LoVo (cell line): ENCODE data around the gene GSG1L.

Experiments
- DNase-seq: peaks from one replicate; pipeline ENCODE4 v3.0.0-alpha.2; 2016; ENCODE audit warnings: low spot score

The GSG1L gene

DNA sequence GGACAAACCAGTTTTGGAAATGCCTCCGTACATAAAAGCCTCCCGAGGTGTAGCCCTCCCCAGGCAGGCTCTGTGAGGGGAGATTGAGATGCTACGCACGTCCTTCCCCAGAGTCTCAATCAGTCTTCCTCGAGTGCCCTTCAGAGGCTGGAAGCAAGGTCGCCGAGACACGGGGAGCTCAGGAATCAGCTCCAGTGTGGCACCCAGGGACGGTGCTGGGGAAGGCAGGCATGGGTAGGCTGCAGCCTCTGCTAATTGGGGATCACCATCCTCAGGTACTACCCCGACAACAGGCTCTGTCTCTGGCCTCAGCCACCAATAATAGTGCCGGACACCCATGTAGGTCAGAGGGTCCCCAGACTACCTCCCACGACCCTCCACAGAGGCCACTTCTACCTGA, 28.1 kb upstream of the GSG1L start:
- no peak for DNase-seq

DNA sequence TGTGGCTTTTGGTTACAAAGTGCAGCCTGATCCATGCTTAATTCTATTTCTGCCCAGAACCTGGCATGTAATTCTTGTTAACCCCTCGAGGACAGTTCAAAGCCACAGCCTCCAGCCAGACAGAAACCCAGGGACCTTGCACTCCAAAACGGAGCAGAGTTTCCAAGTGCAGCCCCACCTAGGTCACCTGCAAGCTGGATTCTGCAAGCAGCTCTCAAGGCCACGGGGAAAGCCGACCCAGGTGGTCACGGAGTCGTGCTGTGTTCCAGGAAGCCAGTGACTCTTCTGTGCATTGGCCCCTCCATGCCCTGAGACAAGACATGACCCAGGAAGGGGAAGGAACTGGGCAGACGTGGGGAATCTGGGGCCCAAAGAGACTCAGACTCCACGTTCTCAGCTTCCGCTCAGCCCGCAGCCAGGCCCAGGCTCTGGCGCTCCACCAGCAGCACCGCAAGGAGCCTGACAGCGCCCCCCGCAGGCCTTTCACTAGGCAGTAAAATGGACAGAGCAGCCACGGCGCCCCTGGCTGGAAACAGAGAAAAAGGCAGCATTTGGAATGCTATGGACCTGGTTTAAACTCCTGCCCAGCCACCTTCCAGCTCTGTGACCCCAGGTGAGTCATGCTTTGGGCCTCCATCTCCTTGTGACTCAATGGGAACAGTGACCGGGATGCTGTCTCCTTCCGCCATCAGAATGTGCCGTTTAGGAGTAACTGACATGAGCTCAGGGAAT, 27.3 kb upstream of the GSG1L start:
- no peak for DNase-seq

- no peak for DNase-seq
Measured at GRCh38 chr16:28089992-28090365, 26.5 kb upstream of the GSG1L start.

DNA sequence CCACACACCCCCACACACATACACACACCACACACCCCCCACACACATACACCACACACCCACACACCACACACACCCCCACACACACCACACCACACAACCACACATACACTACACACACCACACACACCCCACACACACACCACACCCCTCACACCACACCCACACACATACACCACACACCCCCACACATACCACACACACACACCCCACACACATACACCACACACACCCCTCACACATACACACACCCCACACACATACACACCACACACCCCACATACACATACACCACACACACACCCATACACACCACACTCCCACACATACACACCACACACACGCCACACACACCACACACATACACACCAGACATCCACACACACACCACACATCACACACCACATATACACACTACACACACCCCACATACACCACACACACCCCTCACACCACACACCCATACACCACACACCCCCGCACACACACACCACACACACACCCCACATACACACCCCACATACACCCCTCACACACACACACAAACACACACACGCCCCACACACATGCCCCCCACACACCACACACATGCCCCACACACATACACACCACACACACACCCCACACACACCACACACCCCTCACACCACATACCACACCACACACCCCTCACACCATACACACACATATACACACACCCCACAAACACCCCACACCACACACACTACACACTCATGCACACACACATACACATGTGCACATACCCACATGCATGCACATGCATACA, 25.9 kb upstream of the GSG1L start:
- DNase-seq: no peak

GRCh38 chr16:28087675-28088300, 24.3 kb upstream of the GSG1L start:
- DNase-seq: no peak

- no peak for DNase-seq
Measured at GRCh38 chr16:28087140-28087660, 23.7 kb upstream of the GSG1L start.

DNA sequence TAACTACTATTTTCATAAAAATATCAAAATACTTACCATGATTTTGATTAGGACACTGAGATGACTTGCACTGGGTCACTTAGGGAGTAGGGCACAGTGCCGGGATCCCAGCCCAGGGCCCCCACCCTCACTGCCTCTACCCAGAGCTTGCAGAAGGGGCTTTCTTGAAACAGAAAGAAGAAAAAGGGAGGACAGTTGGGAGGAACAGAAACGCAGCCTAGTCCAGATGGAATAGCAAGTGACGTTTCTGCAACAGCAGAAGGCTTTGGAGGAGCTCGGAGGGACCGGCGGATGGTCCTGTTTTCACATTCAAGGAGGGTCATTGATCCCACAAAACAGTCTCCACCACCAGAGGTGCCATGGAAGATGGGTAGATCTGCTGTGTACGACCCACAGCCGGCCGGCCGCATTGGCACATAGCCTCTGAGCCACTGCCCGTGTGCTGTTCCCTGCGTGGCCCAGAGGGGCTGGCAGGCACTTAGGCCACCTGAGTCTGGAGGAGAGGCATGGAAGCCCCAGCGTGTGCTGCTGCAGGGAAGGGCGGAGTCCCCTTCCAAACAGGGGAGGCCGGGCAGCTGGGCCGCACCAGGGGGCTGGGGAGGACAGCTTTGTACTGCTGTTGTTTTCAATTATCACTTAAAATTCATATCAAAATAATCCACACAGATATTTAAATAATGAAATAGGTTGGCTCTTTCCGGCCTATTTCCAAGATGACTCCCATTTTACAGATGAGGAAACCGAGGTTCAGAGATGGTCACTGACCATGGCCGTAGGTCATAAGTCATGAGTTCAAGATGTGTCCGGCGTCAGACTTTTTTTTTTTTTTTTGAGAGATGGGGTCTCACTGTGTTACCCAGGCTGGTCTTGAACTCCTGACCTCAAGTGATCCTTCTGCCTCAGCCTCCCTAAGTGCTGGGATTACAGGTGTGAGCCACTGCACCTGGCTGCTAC, 22.9 kb upstream of the GSG1L start:
- DNase-seq: no peak

DNA sequence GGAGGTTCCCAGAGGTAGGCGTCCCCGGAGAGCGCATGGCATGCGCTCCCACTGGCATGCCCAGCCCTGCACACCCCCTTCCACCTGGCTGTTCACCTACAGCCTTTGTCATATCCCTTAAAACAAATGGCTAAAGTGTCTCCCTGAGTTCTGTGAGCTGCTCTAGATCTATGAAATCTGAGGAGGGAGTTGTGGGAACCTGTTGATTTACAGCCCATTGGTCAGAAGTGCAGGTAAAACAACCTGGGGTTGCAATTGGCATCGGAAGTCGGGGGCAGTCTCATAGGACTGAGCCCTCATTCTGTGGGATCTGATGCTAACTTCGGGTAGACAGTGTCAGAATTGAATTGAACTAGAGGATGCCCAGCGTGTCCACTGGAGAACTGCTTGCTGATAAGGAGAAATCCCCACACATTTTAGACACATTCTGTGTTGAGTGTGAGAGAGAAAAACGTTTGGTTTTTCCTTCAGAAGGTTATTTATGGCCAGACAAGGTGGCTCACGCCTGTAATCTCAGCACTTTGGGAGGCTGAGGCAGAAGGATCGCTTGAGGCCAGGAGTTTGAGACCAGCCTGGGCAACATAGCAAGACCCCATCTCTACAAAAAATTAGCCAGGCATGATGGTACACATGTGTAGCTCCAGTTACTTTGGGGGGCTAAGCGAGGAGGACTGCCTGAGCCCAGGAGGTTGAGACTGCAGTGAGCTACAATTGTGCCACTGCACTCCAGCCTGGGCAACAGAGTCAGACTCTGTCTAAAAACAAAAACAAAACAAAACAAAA, 22.1 kb upstream of the GSG1L start:
- DNase-seq: no peak

DNA sequence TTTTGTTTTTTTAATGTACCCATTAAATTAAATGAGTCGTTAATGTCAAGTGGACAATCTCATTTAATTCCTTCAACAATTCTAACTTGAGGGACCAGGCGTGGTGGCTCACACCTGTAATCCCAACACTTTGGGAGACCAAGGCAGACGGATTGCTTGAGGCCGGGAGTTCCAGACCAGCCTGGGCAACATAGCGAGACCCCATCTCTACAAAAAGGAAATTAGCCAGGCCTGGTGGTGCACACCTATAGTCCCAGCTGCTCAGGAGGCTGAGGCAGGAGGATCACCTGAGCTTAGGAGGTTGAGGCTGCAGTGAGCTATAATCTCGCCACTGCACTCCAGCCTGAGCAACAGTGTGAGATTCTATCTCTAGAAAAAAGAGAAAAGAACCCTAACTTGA, 20.7 kb upstream of the GSG1L start:
- no peak for DNase-seq

DNA sequence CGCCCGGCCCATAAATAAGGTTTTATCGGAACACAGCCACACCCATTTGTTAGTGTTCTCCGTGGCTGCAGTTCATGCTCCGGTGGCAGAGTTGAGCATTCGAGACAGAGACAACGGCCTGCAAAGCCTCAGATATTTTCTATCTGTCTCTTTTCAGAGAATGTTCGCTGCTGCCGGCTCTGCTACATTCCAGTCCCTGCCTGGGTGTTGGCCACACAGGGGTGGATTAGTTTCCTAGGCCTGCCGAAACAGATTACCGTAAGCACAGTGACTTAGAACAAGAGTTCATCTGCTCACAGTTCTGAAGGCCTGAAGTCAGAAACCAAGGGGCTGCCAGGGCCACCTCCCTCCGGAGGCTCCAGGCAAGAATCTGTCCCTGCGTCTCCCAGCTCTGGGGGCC, 19.1 kb upstream of the GSG1L start:
- no peak for DNase-seq

DNA sequence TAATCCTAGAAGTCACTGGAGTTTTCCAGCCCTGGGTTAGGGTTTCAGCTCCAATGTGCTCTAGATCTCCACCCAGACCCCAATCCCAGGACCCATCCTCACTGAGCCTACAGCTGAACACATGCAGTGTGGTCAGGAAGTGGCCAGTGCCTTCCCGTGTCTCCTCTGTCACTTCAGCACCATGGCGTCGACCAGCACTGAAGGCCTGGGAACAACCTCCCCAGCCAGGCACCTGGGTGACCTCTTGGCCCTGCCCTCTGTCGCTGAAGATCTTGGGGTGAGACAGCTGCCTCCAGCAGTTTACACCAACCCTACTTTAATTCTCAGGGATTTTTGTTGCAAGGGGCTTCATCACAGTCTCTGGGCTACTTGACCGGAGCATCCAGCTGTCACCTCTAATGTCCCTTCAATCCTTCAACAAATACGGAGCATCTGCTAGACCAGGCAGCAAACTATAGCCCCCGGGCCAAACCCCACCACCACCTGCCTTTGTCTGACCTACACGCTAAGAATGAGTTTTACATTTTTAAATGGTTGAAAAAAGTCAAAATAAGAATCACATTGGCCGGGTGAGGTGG, 18.0 kb upstream of the GSG1L start:
- DNase-seq: no peak

DNA sequence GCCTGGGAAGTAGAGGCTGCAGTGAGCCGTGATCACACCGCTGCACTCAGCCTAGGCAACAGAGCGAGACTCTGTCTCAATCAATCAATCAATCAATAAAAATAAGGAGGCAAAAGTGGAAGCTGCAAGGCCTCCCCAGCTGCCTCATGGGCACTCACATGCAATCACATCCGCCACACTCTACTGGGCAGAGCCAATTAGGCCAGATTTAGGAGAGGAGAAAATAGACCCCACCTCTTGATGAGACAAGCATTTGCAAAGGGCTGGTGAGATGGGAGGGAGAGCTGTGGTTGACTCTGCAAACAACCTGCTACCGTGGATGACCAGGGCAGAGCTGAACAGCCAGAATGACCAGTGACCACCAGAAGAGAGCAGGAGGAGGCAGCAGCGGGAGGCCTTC, 14.7 kb upstream of the GSG1L start:
- no peak for DNase-seq

DNA sequence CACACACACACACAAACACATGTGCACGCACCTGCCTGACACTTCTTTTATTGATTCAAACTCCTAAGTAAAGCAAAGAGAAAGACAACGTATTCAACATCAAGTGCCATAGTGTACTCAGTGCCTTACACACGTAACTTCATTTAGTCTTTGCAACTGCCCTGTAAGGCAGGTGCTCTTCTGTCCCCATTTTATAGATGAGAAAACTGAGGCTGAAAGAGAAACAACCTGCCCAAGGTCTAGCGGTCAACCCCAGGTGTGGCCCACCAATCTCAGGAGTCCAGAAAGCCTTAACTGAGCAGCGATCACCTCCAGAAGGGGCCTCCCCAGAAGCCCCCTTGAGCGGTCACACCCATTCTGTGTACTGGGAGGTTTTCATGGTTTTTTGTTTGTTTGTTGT, 10.3 kb upstream of the GSG1L start:
- DNase-seq: no peak

- no peak for DNase-seq
Measured at GRCh38 chr16:28072087-28072486, 8.6 kb upstream of the GSG1L start.

DNA sequence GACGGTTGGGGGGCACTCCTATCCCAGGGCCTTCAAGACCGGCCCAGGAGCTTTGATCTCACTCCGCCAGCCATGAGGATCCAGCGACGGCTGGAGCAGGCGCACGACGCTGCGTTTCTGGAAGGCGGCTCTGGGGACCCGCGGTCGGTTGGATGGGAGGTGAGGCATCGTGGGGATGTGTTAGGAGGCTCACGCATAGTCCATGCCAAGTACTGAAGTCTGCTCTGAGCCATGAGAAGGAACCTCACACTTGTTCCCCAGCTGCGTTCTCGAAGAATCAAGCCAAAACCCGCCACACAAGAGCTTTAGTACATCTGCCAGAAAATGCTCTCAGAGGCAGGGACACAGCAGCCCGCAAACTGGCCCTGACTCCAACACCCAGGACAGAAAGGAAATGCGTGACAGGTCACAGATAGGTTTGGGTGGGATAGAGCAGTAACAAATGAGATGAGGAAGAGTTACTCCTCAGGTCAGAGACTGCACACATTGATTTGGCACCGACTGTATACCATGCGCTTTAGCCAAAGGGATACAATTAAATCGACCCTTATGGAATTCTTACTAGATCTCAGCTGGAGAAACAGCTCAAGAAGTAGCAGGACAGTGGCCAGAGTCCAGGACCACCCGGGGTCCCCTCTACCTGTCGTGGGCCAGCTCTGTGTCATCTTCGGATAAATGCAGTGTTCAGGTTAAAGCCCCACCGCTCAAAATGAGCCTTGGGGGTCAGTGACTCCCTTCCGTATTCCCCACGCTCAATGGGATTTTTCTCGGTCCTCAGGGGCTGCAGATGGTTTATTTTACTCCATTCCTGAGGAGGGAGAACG, 6.7 kb upstream of the GSG1L start:
- DNase-seq: no peak

DNA sequence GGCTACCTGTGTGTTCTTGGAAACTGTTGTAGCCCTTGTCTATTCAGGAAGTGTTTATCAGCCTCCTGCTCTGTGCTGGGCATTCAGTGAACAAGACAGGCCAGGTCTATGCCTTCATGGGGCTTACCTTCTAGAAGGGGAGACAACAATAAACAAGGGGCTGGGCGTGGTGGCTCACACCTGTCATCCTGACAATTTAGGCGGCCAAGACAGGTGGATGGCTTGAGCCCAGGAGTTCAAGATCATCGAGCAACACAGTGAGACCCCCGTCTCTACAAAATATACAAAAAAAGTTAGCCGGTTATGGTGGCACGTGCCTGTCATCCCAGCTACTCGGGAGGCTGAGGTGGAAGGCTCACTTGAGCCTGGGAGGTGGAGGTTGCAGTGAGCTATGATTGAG, 5.5 kb upstream of the GSG1L start:
- no peak for DNase-seq

GRCh38 chr16:28067604-28068379, 4.3 kb upstream of the GSG1L start:
- DNase-seq: no peak

DNA sequence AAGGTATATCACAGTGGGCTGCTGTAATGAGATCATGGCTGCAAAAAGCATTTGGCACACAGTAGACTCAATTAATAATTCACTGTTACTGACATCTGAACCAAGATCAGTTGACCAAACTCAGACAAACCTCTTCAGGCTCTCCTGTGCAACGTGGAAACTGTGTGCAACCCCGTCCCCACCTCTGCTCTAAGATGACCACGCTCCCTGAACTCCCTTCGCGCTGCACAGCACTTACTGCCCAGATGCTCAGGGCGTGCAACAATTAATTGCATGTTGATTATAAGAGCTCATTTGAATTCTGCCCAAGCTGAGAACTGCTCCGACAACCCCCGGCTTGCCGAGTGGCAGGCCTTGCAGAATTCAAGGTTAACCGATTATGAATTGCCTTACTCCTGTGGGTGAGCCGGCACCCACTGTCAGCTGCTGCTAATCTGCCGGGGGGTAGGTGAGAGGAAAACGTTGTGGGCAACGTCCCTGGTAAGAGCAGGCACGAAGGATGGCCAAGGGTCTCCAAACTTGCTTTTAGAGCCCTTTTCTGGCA, 1.3 kb upstream of the GSG1L start:
- DNase-seq: no peak

- DNase-seq: no peak
Measured at GRCh38 chr16:28064150-28064549, 636 bp upstream of the GSG1L start.
